HUES6 (cell line): ENCODE data around the gene ITIH6.
"Not testable (repeated sequence)": the region's sequence is repeated elsewhere in the genome, so short reads cannot be mapped to it uniquely, and the experiment has no call there.

Experiments used
- H3K27ac ChIP-seq: 2 replicates; pipeline ENCODE4 v1.7.0; 2013; ENCODE audit warnings: low read depth, mild to moderate bottlenecking, low read length, inconsistent platforms
- H3K27me3 ChIP-seq: 2 replicates; pipeline ENCODE4 v1.6.1; 2013; ENCODE audit warnings: low read length; ENCODE audit not compliant: control insufficient read depth, insufficient read depth
- H3K36me3 ChIP-seq: 2 replicates; pipeline ENCODE4 v1.6.1; 2013; ENCODE audit warnings: low read length; ENCODE audit not compliant: control insufficient read depth, insufficient read depth
- H3K4me1 ChIP-seq: 2 replicates; pipeline ENCODE4 v1.6.1; 2013; ENCODE audit warnings: low read length; ENCODE audit not compliant: control insufficient read depth, insufficient read depth
- H3K4me3 ChIP-seq: 2 replicates; pipeline ENCODE4 v1.5.1; 2013; ENCODE audit warnings: low read depth, low read length
- H3K9ac ChIP-seq: one replicate; pipeline ENCODE4 v1.6.1; 2013; ENCODE audit warnings: mild to moderate bottlenecking, low read length
- H3K9me3 ChIP-seq: 2 replicates; pipeline ENCODE4 v1.6.1; 2013; ENCODE audit warnings: low read depth, low read length; ENCODE audit not compliant: control insufficient read depth, insufficient read depth

The ITIH6 gene

DNA sequence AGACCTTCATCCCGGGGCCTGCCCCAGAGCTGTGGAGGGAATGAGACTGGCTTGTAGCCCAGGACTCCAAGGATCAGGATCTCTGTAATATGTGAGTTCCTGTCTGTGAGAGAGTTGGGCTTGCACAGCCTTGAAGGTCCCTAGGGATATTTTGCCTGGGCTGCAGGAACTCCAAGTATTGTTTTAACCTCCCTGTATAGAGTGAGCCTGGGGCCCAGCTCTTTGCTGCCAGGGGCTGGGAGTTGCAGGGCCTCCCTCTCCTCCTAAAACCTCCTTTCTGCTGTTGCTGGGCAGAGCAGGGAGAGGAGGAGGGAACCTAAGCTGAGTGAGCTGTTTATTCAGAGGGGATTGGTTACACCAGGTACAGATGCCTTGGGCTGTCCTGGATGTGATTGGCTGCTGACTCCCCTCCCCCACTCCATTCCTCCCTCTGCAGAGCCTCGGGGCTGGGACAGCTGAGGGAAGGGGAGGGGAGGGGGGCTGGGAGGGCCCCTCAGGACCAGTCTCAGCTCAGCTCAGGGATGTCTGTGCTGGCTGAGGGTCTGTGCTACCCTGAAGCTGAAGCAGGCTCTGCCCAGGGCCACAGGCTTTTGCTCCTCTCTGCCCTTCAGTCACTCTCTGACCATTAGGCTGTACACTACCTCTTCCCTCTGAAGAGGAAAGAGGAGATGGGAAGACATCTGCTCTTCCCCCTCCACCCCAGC is 23.5 kb downstream of the ITIH6 start:
- not testable (repeated sequence) for H3K4me3 ChIP-seq, H3K36me3 ChIP-seq, H3K27me3 ChIP-seq
- Histone ChIP-seq H3K9ac (peak overlapping the region; percentile 53), H3K9me3 (peaks cover 42% of the 10 kb centered on the region), H3K27ac (peak overlapping the region; percentile 80; the same call in 1 of the 2 replicates), H3K4me1 (peaks cover 14% of the 10 kb centered on the region)

DNA sequence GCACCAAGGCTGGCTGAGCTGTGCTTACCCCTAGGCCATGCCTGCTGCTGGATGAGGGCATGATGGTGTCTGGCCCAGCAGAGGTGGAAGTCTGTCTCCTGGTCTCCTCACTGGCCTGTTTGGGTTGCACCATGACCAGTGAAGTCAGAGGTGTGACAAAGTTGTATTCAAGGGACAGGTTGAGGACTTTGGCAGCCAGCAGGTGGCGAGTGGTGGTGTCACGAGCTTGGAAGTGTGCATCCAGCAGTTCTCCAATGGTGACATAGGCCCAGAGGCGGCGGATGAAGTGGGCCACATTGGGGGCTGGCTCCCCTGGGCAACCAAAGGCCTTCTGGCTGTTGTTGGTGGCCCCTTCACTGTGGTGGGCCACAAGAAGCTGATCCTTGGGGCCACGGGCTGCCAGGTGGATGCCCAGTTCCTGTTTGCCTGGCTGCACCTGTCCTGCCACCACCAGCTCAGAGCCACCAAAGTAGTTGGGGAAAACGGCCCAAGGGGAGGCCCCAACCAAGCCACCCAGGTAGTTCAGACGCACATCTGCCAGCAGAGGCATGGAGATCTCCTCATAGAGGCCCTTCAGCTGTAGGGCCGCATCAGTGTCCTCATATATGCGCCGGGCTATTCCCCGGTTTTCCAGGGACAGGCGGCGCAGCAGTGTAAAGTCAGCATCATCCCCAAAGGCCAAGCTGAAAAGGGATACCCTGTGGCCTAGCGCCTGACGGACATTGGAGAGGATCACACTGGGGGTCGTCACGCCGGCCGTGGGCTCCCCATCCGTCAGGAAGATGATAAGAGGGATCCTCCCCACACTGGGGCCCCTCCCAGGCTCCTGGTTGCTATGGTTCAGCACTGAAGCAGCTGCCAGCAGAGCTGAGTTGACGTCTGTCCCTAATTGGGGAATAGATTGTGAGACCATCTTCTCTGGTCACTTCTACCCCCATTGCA is 39.7 kb downstream of the ITIH6 start:
- no peaks in the 10 kb centered on the region for H3K27me3 ChIP-seq
- no peak overlapping the region for H3K27ac ChIP-seq
- H3K36me3 ChIP-seq, result no peaks in the 10 kb centered on the region
- H3K4me3 ChIP-seq, result no peak overlapping the region
- peaks cover 40% of the 10 kb centered on the region for H3K9me3 ChIP-seq
- H3K9ac ChIP-seq, result no peak overlapping the region
- peaks cover 16% of the 10 kb centered on the region; the same call in 1 of the 2 replicates for H3K4me1 ChIP-seq

DNA sequence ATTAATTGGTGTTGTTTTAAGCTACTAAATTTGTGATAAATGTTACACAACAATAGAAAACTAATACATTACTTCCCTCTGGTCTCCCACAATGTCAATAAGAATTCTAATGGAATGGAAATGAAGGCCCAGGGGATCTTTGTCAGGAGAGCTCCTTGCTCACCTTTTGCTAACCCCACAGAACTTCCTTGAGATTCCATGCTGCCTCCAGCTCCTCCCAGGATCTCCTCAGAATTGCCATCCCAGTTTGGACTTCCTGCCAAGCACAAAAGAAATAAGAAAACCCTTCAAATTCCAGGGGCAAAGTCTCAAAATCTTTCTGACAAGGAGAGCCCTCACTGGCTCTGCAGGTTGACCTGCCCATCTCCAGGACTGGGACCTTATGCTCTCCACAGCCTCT is 43.2 kb downstream of the ITIH6 start:
- Histone ChIP-seq H3K9me3 (peaks cover 33% of the 10 kb centered on the region; the same call in 1 of the 2 replicates), H3K36me3 (no peaks in the 10 kb centered on the region), H3K27ac (no peak overlapping the region), H3K9ac (no peak overlapping the region), H3K27me3 (no peaks in the 10 kb centered on the region), H3K4me3 (no peak overlapping the region), H3K4me1 (peaks cover 19% of the 10 kb centered on the region; the same call in 1 of the 2 replicates)

DNA sequence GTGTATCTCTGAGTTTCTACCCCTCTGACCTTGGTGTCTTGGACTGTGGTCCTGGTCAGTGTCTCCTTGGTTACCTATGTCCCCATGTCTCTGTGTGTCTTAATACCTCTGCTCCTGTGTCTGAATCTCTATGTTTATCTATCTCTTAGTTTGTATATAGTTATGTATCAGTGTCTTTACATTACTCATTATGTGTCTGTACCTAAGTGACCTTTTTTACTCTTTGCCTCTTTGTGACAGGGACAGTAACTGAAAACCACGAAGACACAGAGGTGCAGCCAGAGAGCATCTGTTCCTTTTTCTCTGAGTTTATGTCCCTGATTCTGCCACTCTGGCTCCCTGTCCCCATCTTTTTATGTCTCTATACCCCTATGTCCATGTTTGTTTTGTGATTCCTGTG is 49.4 kb downstream of the ITIH6 start:
- H3K9ac ChIP-seq, result no peak overlapping the region
- no peaks in the 10 kb centered on the region for H3K36me3 ChIP-seq
- peaks cover 17% of the 10 kb centered on the region; the same call in 1 of the 2 replicates for H3K9me3 ChIP-seq
- peaks cover 10% of the 10 kb centered on the region; the same call in 1 of the 2 replicates for H3K4me1 ChIP-seq
- no peaks in the 10 kb centered on the region for H3K27me3 ChIP-seq
- no peak overlapping the region for H3K4me3 ChIP-seq
- no peak overlapping the region for H3K27ac ChIP-seq

DNA sequence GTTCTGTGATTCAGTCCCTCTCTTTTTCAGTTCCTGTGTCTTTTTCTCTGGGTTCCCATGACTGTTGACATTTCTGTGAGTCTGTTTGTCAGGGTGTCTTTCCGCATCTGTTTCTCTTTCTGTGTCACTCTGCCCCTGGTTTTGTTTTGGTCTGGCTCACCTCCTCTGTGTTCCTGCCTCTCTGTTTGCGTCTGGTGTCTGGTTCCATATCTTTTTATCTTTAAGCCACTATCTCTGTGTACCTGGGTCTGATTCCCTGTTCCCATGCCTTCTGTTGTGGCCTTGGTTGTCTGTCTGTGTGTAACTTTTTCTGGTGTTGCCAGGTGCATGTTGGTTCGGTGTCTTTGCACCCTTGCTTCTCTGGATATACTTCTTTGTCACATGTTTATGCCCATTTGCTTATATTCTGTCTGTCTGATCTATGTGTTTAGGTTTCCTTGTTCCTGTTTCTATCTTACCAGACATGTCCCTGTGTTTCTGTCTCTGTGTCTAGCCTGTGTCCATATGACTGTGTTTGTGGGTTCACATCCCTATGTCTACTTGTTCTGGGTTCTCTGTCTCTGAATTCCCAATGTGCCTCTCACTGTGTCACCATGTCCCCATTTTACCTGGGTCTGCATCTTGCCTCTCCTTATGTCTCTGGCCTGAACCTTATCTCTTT is 50.2 kb downstream of the ITIH6 start:
- H3K27ac ChIP-seq, result no peak overlapping the region
- H3K9ac ChIP-seq, result no peak overlapping the region

DNA sequence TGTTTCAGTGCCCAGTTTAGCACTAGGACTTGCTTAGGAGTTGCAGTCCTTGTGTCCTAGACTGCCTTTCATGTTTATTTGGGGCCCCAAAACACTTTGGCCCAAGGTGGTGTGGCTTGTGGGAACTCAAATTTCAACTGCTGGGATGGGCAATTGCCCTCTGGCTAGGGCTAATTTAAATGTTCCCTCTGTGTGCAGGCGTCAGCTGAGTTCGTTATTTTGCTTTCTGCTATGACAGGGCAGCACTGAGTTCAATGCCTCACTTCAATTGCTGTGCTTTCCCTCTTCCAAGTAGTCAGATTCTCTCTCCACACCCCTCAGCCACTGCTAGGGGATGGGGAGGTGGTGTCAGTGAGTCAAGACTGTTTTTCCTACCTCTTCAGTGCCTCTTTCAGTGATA is 51.1 kb downstream of the ITIH6 start:
- Histone ChIP-seq H3K27me3 (no peaks in the 10 kb centered on the region), H3K4me3 (no peak overlapping the region), H3K9me3 (peaks cover 14% of the 10 kb centered on the region; the same call in 1 of the 2 replicates), H3K36me3 (no peaks in the 10 kb centered on the region), H3K27ac (no peak overlapping the region), H3K9ac (no peak overlapping the region), H3K4me1 (peaks cover 10% of the 10 kb centered on the region; the same call in 1 of the 2 replicates)

More for the DNA sequence above, 50.2 kb downstream of the ITIH6 start:
- H3K27me3 ChIP-seq, result no peaks in the 10 kb centered on the region
- no peaks in the 10 kb centered on the region for H3K36me3 ChIP-seq
- peaks cover 10% of the 10 kb centered on the region; the same call in 1 of the 2 replicates for H3K4me1 ChIP-seq
- H3K4me3 ChIP-seq, result no peak overlapping the region
- peaks cover 14% of the 10 kb centered on the region; the same call in 1 of the 2 replicates for H3K9me3 ChIP-seq

DNA sequence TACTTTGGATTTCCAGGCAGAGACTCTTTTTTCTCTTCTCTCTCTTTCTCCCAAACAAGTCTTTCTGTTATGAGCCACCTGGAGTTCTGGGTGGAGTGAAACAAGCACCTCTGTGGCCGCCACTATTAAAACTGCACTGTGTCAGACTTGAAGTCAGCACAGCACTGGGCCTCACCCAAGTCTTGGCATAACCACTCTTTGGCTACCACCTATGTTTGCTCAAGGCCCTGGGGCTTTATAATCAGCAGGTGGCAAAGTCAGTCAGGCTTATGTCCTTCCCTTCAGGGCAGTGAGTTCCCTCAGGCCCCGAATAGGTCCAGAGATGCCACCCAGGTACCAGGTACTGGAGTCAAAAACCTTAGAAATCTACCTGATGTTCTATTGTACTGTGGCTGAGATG is 52.4 kb downstream of the ITIH6 start:
- Histone ChIP-seq H3K27me3 (no peaks in the 10 kb centered on the region), H3K9ac (no peak overlapping the region), H3K27ac (no peak overlapping the region), H3K4me1 (peaks cover 10% of the 10 kb centered on the region; the same call in 1 of the 2 replicates), H3K4me3 (no peak overlapping the region), H3K36me3 (no peaks in the 10 kb centered on the region), H3K9me3 (peaks cover 9% of the 10 kb centered on the region; the same call in 1 of the 2 replicates)

DNA sequence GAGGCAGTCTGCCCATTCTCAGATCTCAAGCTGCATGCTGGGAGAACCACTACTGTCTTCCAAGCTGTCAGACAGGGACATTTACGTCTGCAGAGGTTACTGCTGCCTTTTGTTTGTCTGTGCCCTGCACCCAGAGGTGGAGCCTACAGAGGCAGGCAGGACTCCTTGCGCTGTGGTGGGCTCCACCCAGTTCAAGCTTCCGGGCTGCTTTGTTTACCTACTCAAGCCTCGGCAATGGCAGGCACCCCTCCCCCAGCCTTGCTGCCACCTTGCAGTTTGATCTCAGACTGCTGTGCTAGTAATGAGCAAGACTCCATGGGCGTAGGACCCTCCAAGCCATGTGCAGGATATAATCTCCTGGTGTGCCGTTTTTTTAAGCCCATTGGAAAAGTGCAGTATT is 59.5 kb downstream of the ITIH6 start:
- not testable (repeated sequence) for H3K27me3 ChIP-seq, H3K4me1 ChIP-seq, H3K27ac ChIP-seq, H3K4me3 ChIP-seq, H3K36me3 ChIP-seq, H3K9ac ChIP-seq
- H3K9me3 ChIP-seq, result peaks cover 19% of the 10 kb centered on the region

DNA sequence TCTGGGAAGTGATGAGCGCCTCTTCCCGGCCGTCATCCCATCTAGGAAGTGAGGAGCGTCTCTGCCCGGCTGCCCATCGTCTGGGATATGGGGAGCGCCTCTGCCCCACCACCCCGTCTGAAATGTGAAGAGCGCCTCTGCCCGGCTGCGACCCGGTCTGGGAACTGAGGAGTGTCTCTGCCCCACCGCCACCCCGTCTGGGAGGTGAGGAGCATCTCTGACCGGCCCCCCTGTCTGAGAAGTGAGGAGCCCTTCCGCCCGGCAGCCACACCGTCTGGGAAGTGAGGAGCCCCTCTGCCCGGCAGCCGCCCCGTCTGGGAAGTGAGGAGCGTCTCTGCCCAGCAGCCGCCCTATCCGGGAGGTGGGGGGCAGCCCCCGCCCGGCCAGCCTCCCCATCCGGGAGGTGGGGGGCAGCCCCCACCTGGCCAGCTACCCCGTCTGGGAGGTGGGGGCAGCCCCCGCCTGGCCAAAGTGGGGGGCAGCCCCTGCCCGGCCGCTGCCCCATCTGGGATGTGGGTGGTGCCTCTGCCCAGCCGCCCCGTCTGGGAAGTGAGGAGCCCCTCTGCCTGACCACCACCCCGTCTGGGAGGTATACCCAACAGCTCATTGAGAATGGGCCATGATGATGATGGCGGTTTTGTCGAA is 61.6 kb downstream of the ITIH6 start:
- not testable (repeated sequence) for H3K4me1 ChIP-seq, H3K4me3 ChIP-seq, H3K9ac ChIP-seq, H3K36me3 ChIP-seq, H3K27me3 ChIP-seq, H3K27ac ChIP-seq
- H3K9me3 ChIP-seq, result peaks cover 19% of the 10 kb centered on the region

DNA sequence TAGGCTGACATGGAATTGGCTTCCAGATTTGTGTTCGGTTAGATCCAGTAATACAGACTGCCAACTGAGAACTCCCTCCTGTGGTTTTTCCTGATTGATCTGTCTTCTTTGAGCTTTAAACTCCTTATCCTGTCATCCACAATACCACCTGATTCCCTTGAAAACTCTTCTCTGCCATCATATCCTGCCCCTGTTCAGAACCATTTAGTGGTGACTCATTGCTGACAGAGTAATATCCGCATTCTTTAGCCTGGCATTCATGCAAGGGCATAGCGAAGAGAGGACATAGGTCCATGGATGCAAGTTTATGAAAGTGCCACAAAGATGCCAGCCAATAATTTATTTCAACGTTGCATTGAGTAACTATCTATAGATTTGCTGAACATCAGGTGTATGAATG is 76.6 kb downstream of the ITIH6 start:
- H3K4me1 ChIP-seq, result 0 out of 2 replicates have a peak, but pooled peaks cover 3% of the 10 kb centered on the region
- no peaks in the 10 kb centered on the region for H3K27me3 ChIP-seq
- no peak overlapping the region for H3K9ac ChIP-seq
- no peak overlapping the region for H3K27ac ChIP-seq
- no peaks in the 10 kb centered on the region for H3K36me3 ChIP-seq
- no peak overlapping the region for H3K4me3 ChIP-seq
- H3K9me3 ChIP-seq, result peaks cover 7% of the 10 kb centered on the region; the same call in 1 of the 2 replicates
